ENCODE measurements around the gene ARHGAP21. TPM values are rescaled to one million over a fixed set of nuclear protein-coding genes. Genes with fewer than 3 reads are reported as not detected.
"Not testable (repeated sequence)": the region's sequence is repeated elsewhere in the genome, so short reads cannot be mapped to it uniquely, and the experiment has no call there.

ARHGAP21 gene
- total RNA-seq, 2 experiments from 2014 or later = 32.7 to 34.1 TPM

GRCh38 chr10:24737001-24737400 is 13.3 kb upstream of the ARHGAP21 start:
- Mint-ChIP-seq H3K9me3 (ENCODE audit: low read depth) (no peaks in the 10 kb centered on the region), H3K4me1 (no peaks in the 10 kb centered on the region), H3K36me3 (no peaks in the 10 kb centered on the region), H3K4me3 (no peak overlapping the region), H3K27me3 (no peaks in the 10 kb centered on the region), H3K27ac (no peak overlapping the region)
- DNase-seq (no peak), ATAC-seq (no peak)
- CTCF ChIA-PET = no interaction called here

- no peak overlapping the region for H3K27ac Mint-ChIP-seq
- CTCF ChIA-PET = no interaction called here
- no peak for ATAC-seq
- H3K27me3 Mint-ChIP-seq = no peaks in the 10 kb centered on the region
- no peaks in the 10 kb centered on the region for H3K36me3 Mint-ChIP-seq
- DNase-seq = no peak
- no peaks in the 10 kb centered on the region for H3K9me3 Mint-ChIP-seq (ENCODE audit: low read depth)
- H3K4me3 Mint-ChIP-seq = no peak overlapping the region
- peaks cover 5% of the 10 kb centered on the region for H3K4me1 Mint-ChIP-seq
Measured at GRCh38 chr10:24731942-24732341, 8.3 kb upstream of the ARHGAP21 start.

GRCh38 chr10:24730811-24731210 is 7.1 kb upstream of the ARHGAP21 start:
- Mint-ChIP-seq H3K9me3 (ENCODE audit: low read depth) (no peaks in the 10 kb centered on the region), H3K27ac (no peak overlapping the region), H3K4me1 (peaks cover 5% of the 10 kb centered on the region)

GRCh38 chr10:24727786-24728185 is 4.1 kb upstream of the ARHGAP21 start:
- Mint-ChIP-seq H3K36me3 (no peaks in the 10 kb centered on the region), H3K9me3 (ENCODE audit: low read depth) (no peaks in the 10 kb centered on the region), H3K27me3 (peaks cover 3% of the 10 kb centered on the region), H3K4me3 (no peak overlapping the region), H3K4me1 (peaks cover 9% of the 10 kb centered on the region), H3K27ac (no peak overlapping the region)
- DNase-seq (no peak), ATAC-seq (no peak)
- CTCF ChIA-PET = interaction anchor here (0.8 to 2.6 kb wide), 3 partner anchors 224 to 353 kb away, joined by 3 to 9 read pairs (median 4); no protein-coding TSS in a partner anchor

More at GRCh38 chr10:24730811-24731210, 7.1 kb upstream of the ARHGAP21 start:
- ATAC-seq (no peak), DNase-seq (no peak)
- Mint-ChIP-seq H3K4me3 (no peak overlapping the region), H3K36me3 (no peaks in the 10 kb centered on the region), H3K27me3 (no peaks in the 10 kb centered on the region)
- CTCF ChIA-PET = no interaction called here

- peaks cover 16% of the 10 kb centered on the region for H3K4me1 Mint-ChIP-seq
- no peak overlapping the region for H3K4me3 Mint-ChIP-seq
- DNase-seq (no peak), ATAC-seq (no peak)
- CTCF ChIA-PET = interaction anchor here (0.8 to 2.6 kb wide), 4 partner anchors 28 to 354 kb away, joined by 3 to 9 read pairs (median 3); no protein-coding TSS in a partner anchor
- peaks cover 3% of the 10 kb centered on the region for H3K27me3 Mint-ChIP-seq
- peaks cover 2% of the 10 kb centered on the region for H3K36me3 Mint-ChIP-seq
- no peaks in the 10 kb centered on the region for H3K9me3 Mint-ChIP-seq (ENCODE audit: low read depth)
- no peak overlapping the region for H3K27ac Mint-ChIP-seq
Measured at GRCh38 chr10:24726626-24727025, 2.9 kb upstream of the ARHGAP21 start.

- not testable (repeated sequence) for DNase-seq; H3K27me3 Mint-ChIP-seq; H3K27ac Mint-ChIP-seq; ATAC-seq; H3K4me3 Mint-ChIP-seq; H3K9me3 Mint-ChIP-seq (ENCODE audit: low read depth); H3K36me3 Mint-ChIP-seq
- CTCF ChIA-PET = interaction anchor here (0.8 to 2.6 kb wide), 5 partner anchors 19 to 355 kb away, joined by 3 to 9 read pairs (median 3); no protein-coding TSS in a partner anchor
- H3K4me1 Mint-ChIP-seq = peaks cover 22% of the 10 kb centered on the region
Measured at GRCh38 chr10:24726029-24726428, 2.3 kb upstream of the ARHGAP21 start.

GRCh38 chr10:24724381-24725228 is 918 bp upstream of the ARHGAP21 start:
- Mint-ChIP-seq H3K27ac (peak overlapping the region; percentile 89), H3K36me3 (peaks cover 7% of the 10 kb centered on the region), H3K4me1 (peaks cover 34% of the 10 kb centered on the region), H3K27me3 (peaks cover 3% of the 10 kb centered on the region), H3K4me3 (peak overlapping the region; percentile 85), H3K9me3 (ENCODE audit: low read depth) (no peaks in the 10 kb centered on the region)
- ATAC-seq (peak; percentile 90), DNase-seq (peak; percentile 97)
- CTCF ChIA-PET = interaction anchor here (0.7 to 2.4 kb wide), 6 partner anchors 18 to 227 kb away, joined by 3 to 6 read pairs (median 3); no protein-coding TSS in a partner anchor

GRCh38 chr10:24723386-24723787 is 300 bp downstream of the ARHGAP21 start:
- DNase-seq (peak; percentile 56), ATAC-seq (peak; percentile 8)
- CTCF ChIA-PET = interaction anchor here (1.3 to 2.4 kb wide), 5 partner anchors 17 to 293 kb away, joined by 3 to 6 read pairs (median 4); partner anchors contain the start of genes ENKUR and THNSL1
- Mint-ChIP-seq H3K27ac (peak overlapping the region; percentile 64), H3K4me3 (peak overlapping the region; percentile 57), H3K9me3 (ENCODE audit: low read depth) (no peaks in the 10 kb centered on the region), H3K36me3 (peaks cover 7% of the 10 kb centered on the region), H3K4me1 (peaks cover 39% of the 10 kb centered on the region), H3K27me3 (peaks cover 3% of the 10 kb centered on the region)

GRCh38 chr10:24722676-24723385 is 856 bp downstream of the ARHGAP21 start:
- ATAC-seq (peak; percentile 20), DNase-seq (peak; percentile 70)
- H3K4me3 Mint-ChIP-seq = peak overlapping the region; percentile 82
- H3K4me1 Mint-ChIP-seq = peaks cover 38% of the 10 kb centered on the region
- H3K9me3 Mint-ChIP-seq (ENCODE audit: low read depth) = no peaks in the 10 kb centered on the region
- H3K27me3 Mint-ChIP-seq = peaks cover 3% of the 10 kb centered on the region
- H3K27ac Mint-ChIP-seq = peak overlapping the region; percentile 88
- CTCF ChIA-PET = interaction anchor here (1.2 to 2.4 kb wide), 6 partner anchors 16 to 293 kb away, joined by 3 to 6 read pairs (median 4); partner anchors contain the start of genes ENKUR and THNSL1
- peaks cover 7% of the 10 kb centered on the region for H3K36me3 Mint-ChIP-seq

GRCh38 chr10:24722131-24722675 is 1.5 kb downstream of the ARHGAP21 start:
- CTCF ChIA-PET = interaction anchor here (1.2 to 2.4 kb wide), 4 partner anchors 16 to 199 kb away, joined by 3 to 6 read pairs (median 4); no protein-coding TSS in a partner anchor
- peaks cover 34% of the 10 kb centered on the region for H3K4me1 Mint-ChIP-seq
- H3K9me3 Mint-ChIP-seq (ENCODE audit: low read depth) = no peaks in the 10 kb centered on the region
- H3K27ac Mint-ChIP-seq = peak overlapping the region; percentile 81
- ATAC-seq (no peak), DNase-seq (no peak)
- peaks cover 3% of the 10 kb centered on the region for H3K27me3 Mint-ChIP-seq
- peaks cover 7% of the 10 kb centered on the region for H3K36me3 Mint-ChIP-seq
- H3K4me3 Mint-ChIP-seq = peak overlapping the region; percentile 82

- CTCF ChIA-PET = interaction anchor here (1.2 kb wide), 1 partner anchor 85 kb away, joined by 3 read pairs; no protein-coding TSS in a partner anchor
- no peak overlapping the region for H3K27ac Mint-ChIP-seq
- DNase-seq (no peak), ATAC-seq (no peak)
- H3K36me3 Mint-ChIP-seq = peaks cover 7% of the 10 kb centered on the region
- H3K4me3 Mint-ChIP-seq = peak overlapping the region; percentile 53
- H3K9me3 Mint-ChIP-seq (ENCODE audit: low read depth) = no peaks in the 10 kb centered on the region
- peaks cover 3% of the 10 kb centered on the region for H3K27me3 Mint-ChIP-seq
- H3K4me1 Mint-ChIP-seq = peaks cover 34% of the 10 kb centered on the region
Measured at GRCh38 chr10:24721229-24722106, 2.2 kb downstream of the ARHGAP21 start.

- ATAC-seq = no peak
- H3K4me1 Mint-ChIP-seq = peaks cover 32% of the 10 kb centered on the region
- no peak for DNase-seq
- no peak overlapping the region for H3K27ac Mint-ChIP-seq
- H3K27me3 Mint-ChIP-seq = no peaks in the 10 kb centered on the region
- H3K36me3 Mint-ChIP-seq = peaks cover 7% of the 10 kb centered on the region
- no peak overlapping the region for H3K4me3 Mint-ChIP-seq
- H3K9me3 Mint-ChIP-seq (ENCODE audit: low read depth) = no peaks in the 10 kb centered on the region
- CTCF ChIA-PET = no interaction called here
Measured at GRCh38 chr10:24720096-24720495, 3.6 kb downstream of the ARHGAP21 start.
